Adrenal gland (tissue), 12 donors: Measurements from ENCODE around the gene DSCAML1. TPM values are rescaled to one million over a fixed set of nuclear protein-coding genes. Genes with fewer than 3 reads are reported as not detected.

Experiments used
- DNase-seq, 7 donors: peaks; one replicate each; pipeline ENCODE4 v3.0.0-alpha.2; 2019 to 2020
- H3K27ac ChIP-seq, 5 donors: fragments of 200-600 bp; sonication (generic) in 4 of 5; 1 replicate in 3 of 5; 2 replicates in 2 of 5; pipeline versions ENCODE4 v1.5.1 to v1.8.0; 2016 to 2020; ENCODE audit warnings: mild to moderate bottlenecking in 1 of 5
- H3K27me3 ChIP-seq: fragments of 200-600 bp; 2 replicates; pipeline ENCODE4 v1.8.0; 2021
- H3K36me3 ChIP-seq, 2 donors: fragments of 200-600 bp; replicated peaks in 1 of 2; 1 replicate in 1 of 2; 2 replicates in 1 of 2; pipeline versions ENCODE4 v1.5.1 to v1.8.0; 2018 to 2022
- H3K4me1 ChIP-seq, 2 donors: fragments of 200-600 bp; replicated peaks in 1 of 2; 1 replicate in 1 of 2; 2 replicates in 1 of 2; pipeline versions ENCODE4 v1.5.1 to v1.8.0; 2018 to 2021
- H3K4me3 ChIP-seq, 4 donors: fragments of 200-600 bp; sonication (generic) in 3 of 4; one replicate each; pipeline ENCODE4 v1.5.1; 2016 to 2018
- H3K9me3 ChIP-seq, 3 donors: fragments of 200-600 bp; sonication (generic) in 1 of 3; replicated peaks in 1 of 3; 1 replicate in 2 of 3; 2 replicates in 1 of 3; pipeline versions ENCODE4 v1.5.1 to v1.8.0; 2016 to 2021
- POLR2A ChIP-seq, 2 donors: fragments of 450-650 bp; IDR thresholded peaks; one replicate each; pipeline ENCODE4 v1.6.1; 2017; ENCODE audit warnings: antibody characterized with exemption in 2 of 2, mild to moderate bottlenecking in 2 of 2, moderate library complexity in 1 of 2
- WGBS, 4 donors: extraction: QIAGEN DNeasy Blood & Tissue Kit in 2 of 4; methylation state at CpG; one replicate each; pipeline versions ENCODE4 v1.1.5 to v1.1.7; 2013 to 2017; 5-methylcytosine and 5-hydroxymethylcytosine counted together
- intact Hi-C, 2 donors: fragments of 100-400 bp; cut with DNase I; formaldehyde crosslinking; loops; one replicate each; pipeline versions ENCODE4 v1.14.1 to v1.15.0; 2022 to 2023
- polyA plus RNA-seq, 3 donors: library from polyadenylated mRNA; stranded (reverse); fragments of 200-250 nt in 2 of 3; fragments of 350-450 nt in 1 of 3; fragmentation: Illumina TruSeq in 1 of 3; extraction: RNeasy Lipid Tissue Mini Kit (QIAGEN cat#74804) in 1 of 3; gene quantifications; one replicate each; pipeline ENCODE4 v1.2.3, GENCODE V29; 2013 to 2014
- total RNA-seq, 9 donors: library from RNA; depleted of rRNA in 4 of 9; stranded (reverse); fragments of >200 nt in 4 of 9; fragments of 120-200 nt in 1 of 9; fragmentation: NEBNext Ultra II Directional in 1 of 9; extraction: Animal tissue kit (Norgen Biotek cat#: 25700) in 1 of 9; gene quantifications; one replicate each; pipeline versions ENCODE4 v1.1.0 to v1.2.4, GENCODE V29; 2013 to 2023
- TF ChIP-seq, protein P1 (sequence below), 6 experiments: fragments of 450-650 bp in 4 of 6; fragments of 200-600 bp in 2 of 6; sonication (generic) in 1 of 6; IDR thresholded peaks; 1 replicate in 5 of 6; 2 replicates in 1 of 6; pipeline versions ENCODE4 v1.5.1 to v1.8.0; 2016 to 2021; ENCODE audit warnings: antibody characterized with exemption in 6 of 6, mild to moderate bottlenecking in 2 of 6, moderate library complexity in 1 of 6
- donor health status: healthy with polysubstance abuse.
- donor health status: Bipolar disorder and iron deficiency.
- donor health status: DM: yes; HTN: yes; CAD: no.
- donor health status: DM: no; HTN: no; CAD: no.
- donor health status: DM: no; HTN: no; CAD: no.
- donor health status: DM: yes; HTN: yes; CAD: no.

Gene DSCAML1
- total and polyA plus RNA-seq, 12 donors, result 0.09 to 1.9 (median 0.55) TPM; not detected in 1

DNA sequence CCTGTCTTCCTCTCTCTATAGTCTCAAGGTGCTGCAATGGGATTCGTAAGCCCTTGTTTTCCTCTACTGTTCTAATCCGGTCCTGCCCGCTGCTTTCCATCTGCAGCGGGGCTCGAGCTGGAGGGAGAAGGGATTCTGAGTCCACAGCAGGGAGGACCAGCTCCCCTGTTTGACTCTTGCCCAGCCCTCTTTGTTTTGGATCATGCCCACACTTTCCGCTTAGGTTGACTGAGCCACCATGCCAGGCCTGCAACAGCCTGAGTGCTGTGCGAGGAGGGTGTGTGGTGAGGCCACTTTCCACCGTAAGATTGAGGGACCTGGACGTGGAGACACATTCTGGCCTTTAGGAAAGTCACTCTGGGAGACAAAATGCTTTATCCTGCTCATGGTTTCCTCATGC lies 411.1 kb downstream of the DSCAML1 start:
- no peak overlapping the region for H3K4me3 ChIP-seq
- H3K4me1 ChIP-seq, result no peaks in the 10 kb centered on the region
- no peaks in the 10 kb centered on the region for H3K27me3 ChIP-seq
- no peak for DNase-seq
- H3K27ac ChIP-seq, result no peak overlapping the region
- peaks cover 0 to 68% of the 10 kb centered on the region in 2 donors for H3K36me3 ChIP-seq
- WGBS, 4 donors, result 97 to 99% (median 97%) methylated on average over 9 of the region's 9 CpGs
- TF ChIP-seq, protein P1, sequence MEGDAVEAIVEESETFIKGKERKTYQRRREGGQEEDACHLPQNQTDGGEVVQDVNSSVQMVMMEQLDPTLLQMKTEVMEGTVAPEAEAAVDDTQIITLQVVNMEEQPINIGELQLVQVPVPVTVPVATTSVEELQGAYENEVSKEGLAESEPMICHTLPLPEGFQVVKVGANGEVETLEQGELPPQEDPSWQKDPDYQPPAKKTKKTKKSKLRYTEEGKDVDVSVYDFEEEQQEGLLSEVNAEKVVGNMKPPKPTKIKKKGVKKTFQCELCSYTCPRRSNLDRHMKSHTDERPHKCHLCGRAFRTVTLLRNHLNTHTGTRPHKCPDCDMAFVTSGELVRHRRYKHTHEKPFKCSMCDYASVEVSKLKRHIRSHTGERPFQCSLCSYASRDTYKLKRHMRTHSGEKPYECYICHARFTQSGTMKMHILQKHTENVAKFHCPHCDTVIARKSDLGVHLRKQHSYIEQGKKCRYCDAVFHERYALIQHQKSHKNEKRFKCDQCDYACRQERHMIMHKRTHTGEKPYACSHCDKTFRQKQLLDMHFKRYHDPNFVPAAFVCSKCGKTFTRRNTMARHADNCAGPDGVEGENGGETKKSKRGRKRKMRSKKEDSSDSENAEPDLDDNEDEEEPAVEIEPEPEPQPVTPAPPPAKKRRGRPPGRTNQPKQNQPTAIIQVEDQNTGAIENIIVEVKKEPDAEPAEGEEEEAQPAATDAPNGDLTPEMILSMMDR (IDR thresholded peaks at IDR 0.05), result no peak
- no peak for TF ChIP-seq POLR2A (IDR thresholded peaks at IDR 0.05)
- H3K9me3 ChIP-seq, result no peaks in the 10 kb centered on the region
- intact Hi-C loops, result no loop called here

DNA sequence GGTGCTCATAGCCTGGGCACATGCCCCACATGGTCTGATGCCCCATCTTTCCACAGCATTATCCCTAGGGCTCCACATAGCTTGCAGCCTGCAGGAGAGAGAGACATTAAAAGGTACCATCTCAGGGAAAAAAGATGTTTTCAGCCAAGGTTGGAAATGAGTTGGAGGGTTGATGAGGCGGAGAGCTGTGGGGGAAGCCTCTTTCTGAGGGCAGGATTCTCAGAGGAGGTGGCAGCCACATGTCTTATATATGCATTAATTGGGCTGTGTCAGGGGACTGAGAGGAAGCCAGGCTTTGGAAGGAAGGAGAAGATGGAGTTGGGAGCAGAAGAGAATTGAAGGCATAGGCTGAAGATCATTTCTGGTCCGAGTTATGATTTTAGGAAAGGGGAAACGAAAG lies 411.5 kb downstream of the DSCAML1 start:
- no peak for DNase-seq
- H3K36me3 ChIP-seq, result peaks cover 0 to 68% of the 10 kb centered on the region in 2 donors
- no peaks in the 10 kb centered on the region for H3K4me1 ChIP-seq
- H3K9me3 ChIP-seq, result no peaks in the 10 kb centered on the region
- H3K27ac ChIP-seq, result no peak overlapping the region
- H3K27me3 ChIP-seq, result no peaks in the 10 kb centered on the region
- TF ChIP-seq, protein P1 (IDR thresholded peaks at IDR 0.05), result no peak
- 92 to 99% (median 95%) methylated on average over 3 of the region's 3 CpGs for WGBS, 4 donors
- H3K4me3 ChIP-seq, result no peak overlapping the region
- intact Hi-C loops, result no loop called here

DNA sequence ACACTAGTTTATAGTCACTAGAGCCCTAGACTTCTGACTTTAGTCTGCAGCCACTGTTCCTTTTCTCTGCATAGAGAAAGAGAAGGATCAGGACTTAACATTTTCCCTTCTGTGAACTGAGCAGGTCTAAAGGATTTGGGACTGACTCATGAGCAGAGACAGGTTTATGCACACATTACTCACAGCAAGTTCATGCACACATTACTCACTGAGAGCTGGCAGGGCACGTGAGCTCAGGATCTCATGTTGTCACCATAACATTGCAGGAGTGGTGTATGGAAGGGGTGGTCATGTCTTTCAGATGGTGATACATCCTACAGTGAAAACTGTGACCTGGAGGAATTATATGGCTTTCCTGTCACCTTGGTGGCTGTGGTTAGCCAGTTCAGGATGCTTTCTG lies 413.0 kb downstream of the DSCAML1 start:
- intact Hi-C loops, result no loop called here
- Histone ChIP-seq H3K4me1 (peaks cover 0 to under 1% of the 10 kb centered on the region in 2 donors), H3K27me3 (no peaks in the 10 kb centered on the region), H3K4me3 (no peak overlapping the region), H3K9me3 (no peaks in the 10 kb centered on the region), H3K27ac (no peak overlapping the region), H3K36me3 (peaks cover 0 to 65% of the 10 kb centered on the region in 2 donors)
- WGBS, 4 donors, result 38 to 70% (median 58%) methylated on average over 1 of the region's 1 CpG
- TF ChIP-seq, protein P1 (IDR thresholded peaks at IDR 0.05), result no peak
- no peak for TF ChIP-seq POLR2A (IDR thresholded peaks at IDR 0.05)
- peak in 2 of 7 donors; percentile 5 to 34 for DNase-seq

DNA sequence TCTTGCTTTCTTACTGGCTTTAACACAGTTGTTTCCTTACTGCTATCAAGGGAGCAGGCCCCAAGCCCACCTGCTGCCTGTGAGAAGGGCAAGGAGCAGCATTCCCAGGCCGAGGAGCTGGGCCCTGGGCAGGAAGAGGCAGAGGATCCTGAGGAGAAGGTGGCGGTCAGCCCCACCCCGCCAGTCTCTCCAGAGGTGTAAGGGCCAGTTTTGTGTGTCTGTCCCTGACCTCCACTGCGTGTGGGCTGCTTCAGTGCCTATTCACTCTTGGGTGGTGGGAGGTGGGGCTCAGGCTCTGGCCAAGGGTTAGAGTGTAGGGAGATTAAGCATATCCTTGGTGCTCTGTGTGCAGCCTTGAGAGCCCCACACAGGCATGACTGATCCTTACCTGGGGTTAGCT lies 414.3 kb downstream of the DSCAML1 start:
- Histone ChIP-seq H3K4me1 (peaks cover 0 to 4% of the 10 kb centered on the region in 2 donors), H3K27ac (no peak overlapping the region), H3K9me3 (no peaks in the 10 kb centered on the region), H3K27me3 (no peaks in the 10 kb centered on the region), H3K36me3 (peaks cover 0 to 60% of the 10 kb centered on the region in 2 donors), H3K4me3 (no peak overlapping the region)
- TF ChIP-seq, protein P1 (IDR thresholded peaks at IDR 0.05), result no peak
- no peak for TF ChIP-seq POLR2A (IDR thresholded peaks at IDR 0.05)
- intact Hi-C loops, result no loop called here
- DNase-seq, result no peak
- WGBS, 4 donors, result 84 to 90% (median 87%) methylated on average over 4 of the region's 4 CpGs
